Measurements from ENCODE around the gene RBM19. TPM values are rescaled to one million over a fixed set of nuclear protein-coding genes. Genes with fewer than 3 reads are reported as not detected.
"Not testable (repeated sequence)": the region's sequence is repeated elsewhere in the genome, so short reads cannot be mapped to it uniquely, and the experiment has no call there.

The RBM19 gene
- total RNA-seq, 2 experiments from 2014 or later, result 29.6 to 33.8 TPM

DNA sequence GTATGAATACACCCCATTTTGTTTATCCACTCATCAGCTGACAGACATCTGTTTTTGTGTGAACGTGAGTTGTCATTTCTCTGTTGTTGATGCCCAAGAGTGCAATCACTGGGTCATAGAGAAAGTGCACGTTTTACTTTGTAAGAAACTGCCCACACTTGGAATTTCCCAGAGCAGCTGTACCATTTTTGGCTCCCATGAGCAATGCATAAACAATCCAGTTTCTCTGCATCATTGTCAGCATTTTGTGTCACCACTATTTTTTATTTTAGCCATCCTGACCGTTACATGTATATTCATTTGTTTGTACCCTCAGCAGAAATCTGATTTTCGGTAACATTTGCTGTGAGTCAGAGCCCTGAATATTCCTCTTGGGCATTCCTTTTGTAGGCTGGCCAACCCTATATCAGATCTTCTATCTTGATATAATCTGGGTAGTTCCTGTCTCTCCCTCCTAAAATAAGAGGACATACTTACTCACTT, 62.7 kb downstream of the RBM19 start:
- POLR2A ChIA-PET, result no interaction called here
- Mint-ChIP-seq H3K9me3 (ENCODE audit: insufficient read depth) (no peaks in the 10 kb centered on the region), H3K36me3 (ENCODE audit: low read depth) (peaks cover 7% of the 10 kb centered on the region), H3K4me3 (no peak overlapping the region), H3K4me1 (ENCODE audit: low read depth) (no peaks in the 10 kb centered on the region), H3K27ac (no peak overlapping the region), H3K27me3 (ENCODE audit: low read depth) (no peaks in the 10 kb centered on the region)
- DNase-seq (no peak), ATAC-seq (no peak)
- CTCF ChIA-PET, result no interaction called here

DNA sequence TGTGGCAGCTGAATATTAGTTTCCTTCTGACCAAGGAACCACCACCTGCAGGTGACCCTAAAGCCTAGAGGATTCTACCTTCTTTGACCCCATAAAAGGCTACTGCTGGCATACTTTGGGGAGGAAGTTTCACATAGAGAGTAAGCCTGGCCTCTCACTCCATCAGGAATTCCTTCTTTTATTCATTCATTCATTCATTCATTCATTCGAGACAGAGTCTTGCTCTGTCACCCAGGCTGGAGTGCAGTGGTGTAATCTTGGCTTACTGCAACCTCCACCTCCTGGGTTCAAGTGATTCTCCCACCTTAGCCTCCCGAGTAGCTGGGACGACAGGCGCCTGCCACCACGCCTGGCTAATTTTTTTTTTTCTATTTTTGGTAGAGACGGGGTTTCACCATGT, 64.8 kb downstream of the RBM19 start:
- H3K36me3 Mint-ChIP-seq (ENCODE audit: low read depth); H3K4me1 Mint-ChIP-seq (ENCODE audit: low read depth); POLR2A ChIA-PET; H3K4me3 Mint-ChIP-seq; DNase-seq; H3K27ac Mint-ChIP-seq; H3K27me3 Mint-ChIP-seq (ENCODE audit: low read depth); CTCF ChIA-PET; H3K9me3 Mint-ChIP-seq (ENCODE audit: insufficient read depth); ATAC-seq: not testable (repeated sequence)

DNA sequence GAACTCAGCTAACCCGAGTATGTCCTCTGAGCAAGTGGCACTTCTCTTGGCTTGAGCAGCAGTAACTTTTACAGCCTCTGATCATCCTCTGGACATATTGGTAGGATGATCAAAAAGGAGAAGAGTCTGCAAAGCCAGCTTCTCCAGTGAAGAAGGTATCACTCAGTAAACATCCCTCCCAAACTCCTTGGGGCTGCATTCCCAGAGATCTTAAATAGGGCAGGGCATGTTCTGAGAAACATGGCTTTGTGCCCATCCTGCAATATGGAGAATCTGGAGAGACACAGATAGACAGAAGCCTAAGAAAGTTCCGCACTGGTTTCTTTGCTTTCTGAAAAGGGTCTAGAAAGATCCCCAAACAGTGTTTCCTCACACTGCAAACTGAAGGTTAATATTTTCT, 65.4 kb downstream of the RBM19 start:
- POLR2A ChIA-PET, result no interaction called here
- H3K27me3 Mint-ChIP-seq (ENCODE audit: low read depth), result no peaks in the 10 kb centered on the region
- ATAC-seq, result no peak
- CTCF ChIA-PET, result no interaction called here
- no peak overlapping the region for H3K4me3 Mint-ChIP-seq
- H3K9me3 Mint-ChIP-seq (ENCODE audit: insufficient read depth), result no peaks in the 10 kb centered on the region
- H3K4me1 Mint-ChIP-seq (ENCODE audit: low read depth), result no peaks in the 10 kb centered on the region
- no peak for DNase-seq
- peaks cover 4% of the 10 kb centered on the region for H3K36me3 Mint-ChIP-seq (ENCODE audit: low read depth)
- no peak overlapping the region for H3K27ac Mint-ChIP-seq

DNA sequence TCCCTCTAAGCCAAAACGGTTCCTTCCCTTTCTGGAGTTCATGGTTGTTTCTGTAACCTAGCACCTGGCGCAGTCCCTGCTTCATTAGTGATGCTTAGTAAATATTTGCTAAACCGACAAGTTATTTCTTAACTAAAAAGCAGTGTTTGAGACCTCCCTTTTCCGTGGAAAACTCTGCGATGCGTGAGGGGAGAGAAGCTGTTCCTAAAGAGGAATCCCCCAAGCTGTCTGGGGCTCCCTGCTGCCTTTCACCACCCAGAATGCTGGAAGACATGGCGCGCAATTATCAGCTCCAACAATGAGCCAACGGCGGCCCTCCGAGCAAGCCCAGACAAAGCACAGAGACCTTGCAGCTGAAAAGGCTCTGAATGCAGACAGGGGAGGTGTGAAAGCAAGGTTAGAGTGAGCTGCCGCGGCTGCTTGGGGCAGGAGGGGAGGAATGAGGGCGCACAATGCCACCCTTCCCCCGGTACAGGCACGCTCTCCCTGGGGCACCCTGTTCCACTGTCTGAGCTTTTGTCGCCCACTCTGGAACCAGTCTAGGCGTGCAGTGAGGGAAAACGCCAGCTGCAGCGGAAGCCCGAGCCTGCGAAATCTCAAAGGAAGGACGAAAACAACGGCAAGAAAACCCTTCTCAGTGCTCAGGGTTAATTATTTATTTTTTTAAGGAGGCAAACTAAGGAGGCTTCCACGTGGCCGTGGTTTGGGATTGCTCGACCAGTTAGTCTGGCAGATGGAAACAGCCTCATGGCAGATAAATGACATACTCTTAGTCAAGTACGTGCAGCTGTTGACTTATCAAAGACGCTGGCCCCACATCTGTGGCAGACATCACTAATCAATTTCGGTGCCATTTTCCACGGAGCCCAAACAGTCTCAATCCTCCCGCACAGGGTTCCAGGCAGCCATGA, 66.3 kb downstream of the RBM19 start:
- H3K27ac Mint-ChIP-seq, result no peak overlapping the region
- POLR2A ChIA-PET, result no interaction called here
- H3K27me3 Mint-ChIP-seq (ENCODE audit: low read depth), result no peaks in the 10 kb centered on the region
- H3K9me3 Mint-ChIP-seq (ENCODE audit: insufficient read depth), result no peaks in the 10 kb centered on the region
- DNase-seq (no peak), ATAC-seq (no peak)
- H3K4me1 Mint-ChIP-seq (ENCODE audit: low read depth), result no peaks in the 10 kb centered on the region
- H3K4me3 Mint-ChIP-seq, result no peak overlapping the region
- H3K36me3 Mint-ChIP-seq (ENCODE audit: low read depth), result peaks cover 4% of the 10 kb centered on the region
- CTCF ChIA-PET, result no interaction called here

DNA sequence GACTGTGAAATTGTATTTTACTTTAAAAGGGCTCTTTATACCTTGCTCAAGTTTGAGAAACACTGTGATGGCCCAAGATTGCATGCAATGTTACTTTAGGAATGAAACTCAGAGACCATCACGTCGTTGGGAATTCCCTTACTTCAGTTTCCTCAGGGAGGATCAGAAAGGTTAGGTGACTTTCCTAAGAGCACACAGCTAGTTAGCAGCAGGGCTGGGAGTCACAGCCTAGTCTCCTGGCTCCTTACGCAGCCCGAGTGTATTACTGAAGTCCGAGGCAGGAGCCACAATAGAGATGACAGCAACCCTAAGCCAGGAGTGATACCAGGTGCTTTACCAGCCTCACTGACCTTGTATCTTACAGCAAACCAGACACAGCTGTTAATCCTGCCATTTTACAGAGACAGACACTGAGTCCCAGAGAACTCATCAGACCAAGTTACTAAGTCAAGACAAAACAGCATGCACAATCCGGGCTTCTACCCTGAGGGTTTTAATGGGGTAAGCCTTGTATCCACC, 67.0 kb downstream of the RBM19 start:
- Mint-ChIP-seq H3K27me3 (ENCODE audit: low read depth) (no peaks in the 10 kb centered on the region), H3K27ac (no peak overlapping the region), H3K4me1 (ENCODE audit: low read depth) (no peaks in the 10 kb centered on the region), H3K4me3 (no peak overlapping the region), H3K36me3 (ENCODE audit: low read depth) (peaks cover 4% of the 10 kb centered on the region), H3K9me3 (ENCODE audit: insufficient read depth) (no peaks in the 10 kb centered on the region)
- CTCF ChIA-PET, result no interaction called here
- POLR2A ChIA-PET, result no interaction called here
- ATAC-seq, result no peak
- DNase-seq, result no peak

DNA sequence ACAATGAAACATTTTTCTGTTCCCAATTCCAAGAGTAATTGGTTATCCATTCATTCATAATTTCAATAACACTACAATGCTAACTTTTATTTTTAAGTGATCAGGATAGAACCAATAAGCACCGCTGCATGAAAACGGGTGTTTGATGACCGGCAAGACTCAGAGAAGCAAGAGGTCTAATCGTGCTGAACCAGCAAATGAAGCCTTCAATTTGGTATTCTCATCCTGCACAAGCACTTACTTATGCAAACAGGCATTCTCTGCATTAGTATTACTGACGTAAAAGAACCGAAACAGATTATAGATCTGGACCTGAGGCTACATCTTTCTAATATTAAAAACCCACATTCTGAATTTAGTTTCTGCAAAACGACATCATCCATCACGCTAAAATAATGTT, 67.7 kb downstream of the RBM19 start:
- POLR2A ChIA-PET, result no interaction called here
- H3K27ac Mint-ChIP-seq, result no peak overlapping the region
- no peaks in the 10 kb centered on the region for H3K27me3 Mint-ChIP-seq (ENCODE audit: low read depth)
- ATAC-seq (no peak), DNase-seq (no peak)
- peaks cover 4% of the 10 kb centered on the region for H3K36me3 Mint-ChIP-seq (ENCODE audit: low read depth)
- CTCF ChIA-PET, result no interaction called here
- no peaks in the 10 kb centered on the region for H3K4me1 Mint-ChIP-seq (ENCODE audit: low read depth)
- no peak overlapping the region for H3K4me3 Mint-ChIP-seq
- no peaks in the 10 kb centered on the region for H3K9me3 Mint-ChIP-seq (ENCODE audit: insufficient read depth)

DNA sequence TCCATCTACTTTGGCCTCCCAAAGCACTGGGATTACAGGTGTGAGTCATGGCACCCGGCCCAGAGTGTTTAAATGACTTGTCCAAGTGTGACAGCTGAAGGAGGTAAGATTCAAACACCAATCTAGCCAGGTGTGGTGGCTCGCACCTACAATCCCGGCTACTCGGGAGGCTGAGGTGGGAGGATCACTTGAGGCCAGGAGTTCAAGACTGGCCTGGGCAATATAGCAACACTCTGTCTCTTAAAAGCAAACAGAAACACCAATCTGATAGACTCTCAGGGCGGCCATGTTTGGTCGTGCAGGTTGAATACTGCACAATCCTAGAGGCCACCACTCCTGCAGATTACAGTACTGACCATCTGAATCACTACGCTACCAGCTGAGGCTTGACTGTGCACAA, 68.7 kb downstream of the RBM19 start:
- DNase-seq (no peak), ATAC-seq (no peak)
- Mint-ChIP-seq H3K36me3 (ENCODE audit: low read depth) (no peaks in the 10 kb centered on the region), H3K9me3 (ENCODE audit: insufficient read depth) (no peaks in the 10 kb centered on the region), H3K4me3 (no peak overlapping the region), H3K27ac (no peak overlapping the region), H3K27me3 (ENCODE audit: low read depth) (no peaks in the 10 kb centered on the region), H3K4me1 (ENCODE audit: low read depth) (no peaks in the 10 kb centered on the region)
- POLR2A ChIA-PET, result no interaction called here
- CTCF ChIA-PET, result no interaction called here

DNA sequence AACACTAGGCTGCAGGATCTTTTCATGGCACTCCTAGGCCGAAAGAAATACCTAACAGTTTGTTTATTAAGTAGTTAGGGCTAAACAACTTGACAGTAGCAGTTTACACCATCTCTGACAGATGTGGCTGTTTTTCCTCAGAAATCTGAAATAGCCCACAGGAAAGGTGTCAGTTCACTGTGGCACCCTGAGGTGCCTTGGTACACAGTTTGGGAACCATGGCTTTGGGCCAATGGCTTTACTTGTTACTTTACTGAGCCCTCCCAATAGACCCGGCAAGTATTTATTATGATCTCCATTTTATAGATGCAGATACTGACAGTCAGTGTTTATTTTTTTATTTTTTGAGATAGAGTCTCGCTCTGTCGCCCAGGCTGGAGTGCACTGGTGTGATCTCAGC, 69.3 kb downstream of the RBM19 start:
- no peak overlapping the region for H3K4me3 Mint-ChIP-seq
- no peak for DNase-seq
- H3K27me3 Mint-ChIP-seq (ENCODE audit: low read depth), result no peaks in the 10 kb centered on the region
- CTCF ChIA-PET, result no interaction called here
- no peaks in the 10 kb centered on the region for H3K4me1 Mint-ChIP-seq (ENCODE audit: low read depth)
- no peaks in the 10 kb centered on the region for H3K36me3 Mint-ChIP-seq (ENCODE audit: low read depth)
- no peaks in the 10 kb centered on the region for H3K9me3 Mint-ChIP-seq (ENCODE audit: insufficient read depth)
- H3K27ac Mint-ChIP-seq, result no peak overlapping the region
- ATAC-seq, result no peak
- POLR2A ChIA-PET, result no interaction called here

DNA sequence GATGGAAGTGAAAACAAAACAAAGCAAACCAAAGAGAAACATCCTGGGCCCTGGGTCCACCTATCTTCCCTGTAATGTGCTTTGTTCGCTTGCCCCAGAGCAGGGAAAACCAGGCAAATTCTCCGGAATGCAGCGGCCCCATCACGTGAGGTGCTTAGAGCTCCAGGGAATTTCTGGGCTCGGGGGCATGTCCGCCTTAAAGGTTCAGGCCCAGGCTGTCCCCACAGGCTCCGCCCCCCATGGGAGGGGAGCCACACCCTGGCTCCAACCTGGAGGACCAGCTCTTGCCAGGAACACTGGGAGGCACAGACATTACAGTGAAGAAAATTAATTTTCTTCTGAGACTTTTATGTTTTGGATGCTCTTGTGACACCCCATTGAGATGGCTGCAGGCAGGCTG, 69.9 kb downstream of the RBM19 start:
- Mint-ChIP-seq H3K27me3 (ENCODE audit: low read depth) (no peaks in the 10 kb centered on the region), H3K36me3 (ENCODE audit: low read depth) (no peaks in the 10 kb centered on the region), H3K4me3 (no peak overlapping the region), H3K4me1 (ENCODE audit: low read depth) (no peaks in the 10 kb centered on the region), H3K9me3 (ENCODE audit: insufficient read depth) (no peaks in the 10 kb centered on the region), H3K27ac (no peak overlapping the region)
- ATAC-seq, result no peak
- DNase-seq, result no peak
- ChIA-PET CTCF (no interaction called here), POLR2A (no interaction called here)

DNA sequence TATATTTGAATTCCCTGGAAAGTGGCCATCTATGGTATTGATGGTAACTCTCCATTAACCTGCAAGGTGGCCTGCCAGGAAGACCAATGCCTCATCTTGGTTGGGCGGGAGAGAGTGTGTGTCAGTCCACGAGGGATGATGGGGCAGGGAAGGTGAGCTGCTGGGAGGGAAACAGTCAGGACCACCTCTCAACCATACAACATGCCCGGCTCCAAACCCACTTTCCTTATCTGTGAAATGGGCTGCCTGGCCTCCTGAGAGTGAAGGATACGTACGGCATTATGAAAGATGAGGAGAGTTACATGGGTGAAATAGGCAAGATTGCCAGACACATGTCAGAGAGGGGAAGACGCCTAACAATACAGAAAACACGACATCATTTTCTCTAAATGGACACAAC, 70.9 kb downstream of the RBM19 start:
- Mint-ChIP-seq H3K27ac (no peak overlapping the region), H3K9me3 (ENCODE audit: insufficient read depth) (no peaks in the 10 kb centered on the region), H3K36me3 (ENCODE audit: low read depth) (no peaks in the 10 kb centered on the region), H3K27me3 (ENCODE audit: low read depth) (no peaks in the 10 kb centered on the region), H3K4me1 (ENCODE audit: low read depth) (no peaks in the 10 kb centered on the region), H3K4me3 (no peak overlapping the region)
- ChIA-PET POLR2A (no interaction called here), CTCF (no interaction called here)
- DNase-seq (no peak), ATAC-seq (no peak)

DNA sequence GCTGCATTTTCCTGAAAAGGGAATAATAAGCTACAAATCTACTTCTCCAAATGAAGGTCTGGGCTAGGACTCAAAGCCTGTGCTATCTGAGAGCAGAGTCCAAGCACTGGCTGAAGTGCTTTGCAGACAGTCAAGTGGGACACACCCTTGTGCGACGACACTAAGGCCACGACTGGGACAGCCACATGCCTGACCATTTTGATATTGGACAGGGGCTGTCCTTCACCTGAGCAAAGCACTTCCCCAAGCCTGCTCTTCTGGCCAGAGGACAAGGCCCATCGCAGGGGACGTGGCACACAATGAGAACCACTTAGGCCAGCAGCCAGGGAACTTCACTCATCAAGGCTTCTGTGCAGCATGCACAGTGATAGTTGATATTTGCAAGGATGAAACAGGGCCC, 71.4 kb downstream of the RBM19 start:
- no peak for ATAC-seq
- Mint-ChIP-seq H3K4me3 (no peak overlapping the region), H3K36me3 (ENCODE audit: low read depth) (no peaks in the 10 kb centered on the region), H3K9me3 (ENCODE audit: insufficient read depth) (no peaks in the 10 kb centered on the region), H3K27me3 (ENCODE audit: low read depth) (no peaks in the 10 kb centered on the region), H3K4me1 (ENCODE audit: low read depth) (no peaks in the 10 kb centered on the region), H3K27ac (no peak overlapping the region)
- CTCF ChIA-PET, result no interaction called here
- no peak for DNase-seq
- POLR2A ChIA-PET, result no interaction called here

DNA sequence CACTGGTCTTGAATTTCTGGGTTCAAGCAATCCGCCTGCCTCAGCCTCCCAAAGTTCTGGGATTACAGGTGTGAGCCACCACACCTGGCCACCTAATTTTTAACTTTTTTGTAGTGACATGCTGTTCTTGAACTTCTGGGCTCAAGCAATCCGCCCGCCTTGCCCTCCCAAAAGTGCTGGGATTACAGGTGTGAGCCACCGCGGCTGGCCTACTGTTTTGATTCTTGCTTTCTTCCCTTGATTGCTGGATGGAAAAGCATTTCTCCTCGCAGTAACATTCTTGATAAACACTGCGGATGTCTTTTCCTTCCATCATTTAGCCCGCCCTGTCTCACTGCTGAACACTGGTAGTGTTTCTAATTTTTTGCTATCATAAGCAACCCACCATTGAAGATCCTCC, 72.9 kb downstream of the RBM19 start:
- DNase-seq (no peak), ATAC-seq (no peak)
- no peak overlapping the region for H3K4me3 Mint-ChIP-seq
- H3K27me3 Mint-ChIP-seq (ENCODE audit: low read depth), result no peaks in the 10 kb centered on the region
- ChIA-PET CTCF (no interaction called here), POLR2A (no interaction called here)
- H3K4me1 Mint-ChIP-seq (ENCODE audit: low read depth), result no peaks in the 10 kb centered on the region
- no peaks in the 10 kb centered on the region for H3K36me3 Mint-ChIP-seq (ENCODE audit: low read depth)
- H3K27ac Mint-ChIP-seq, result no peak overlapping the region
- no peaks in the 10 kb centered on the region for H3K9me3 Mint-ChIP-seq (ENCODE audit: insufficient read depth)

DNA sequence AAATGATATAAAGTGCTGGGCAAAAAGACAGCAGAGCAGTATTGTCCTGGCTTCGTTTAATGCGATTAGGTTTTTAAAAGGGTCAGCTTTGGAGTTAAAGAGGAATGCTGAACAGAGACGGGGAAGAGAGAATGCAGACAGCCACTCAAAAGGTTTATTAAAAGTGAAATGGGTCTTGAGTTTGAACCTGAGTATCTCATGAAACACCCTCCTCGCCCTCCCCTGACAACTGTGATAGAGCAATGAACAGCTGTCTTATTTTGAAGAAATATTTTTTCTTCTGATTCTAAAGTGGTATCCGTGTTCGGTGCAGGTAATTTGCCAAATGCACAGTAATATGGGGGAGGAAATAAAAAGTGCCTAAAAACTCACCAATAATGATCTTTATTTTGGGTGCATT, 73.6 kb downstream of the RBM19 start:
- POLR2A ChIA-PET, result no interaction called here
- no peaks in the 10 kb centered on the region for H3K36me3 Mint-ChIP-seq (ENCODE audit: low read depth)

More for the DNA sequence above, 73.6 kb downstream of the RBM19 start:
- no peaks in the 10 kb centered on the region for H3K9me3 Mint-ChIP-seq (ENCODE audit: insufficient read depth)
- no peaks in the 10 kb centered on the region for H3K27me3 Mint-ChIP-seq (ENCODE audit: low read depth)
- H3K4me1 Mint-ChIP-seq (ENCODE audit: low read depth), result no peaks in the 10 kb centered on the region
- CTCF ChIA-PET, result no interaction called here
- no peak overlapping the region for H3K27ac Mint-ChIP-seq
- DNase-seq (no peak), ATAC-seq (no peak)
- no peak overlapping the region for H3K4me3 Mint-ChIP-seq
